EL (cell line): ENCODE results near the gene GOLGA8A.
"Not testable (repeated sequence)": the region's sequence is repeated elsewhere in the genome, so short reads cannot be mapped to it uniquely, and the experiment has no call there.

Experiments
- DNase-seq: peaks from one replicate; pipeline ENCODE4 v3.0.0-alpha.2; 2016

The GOLGA8A gene

DNA sequence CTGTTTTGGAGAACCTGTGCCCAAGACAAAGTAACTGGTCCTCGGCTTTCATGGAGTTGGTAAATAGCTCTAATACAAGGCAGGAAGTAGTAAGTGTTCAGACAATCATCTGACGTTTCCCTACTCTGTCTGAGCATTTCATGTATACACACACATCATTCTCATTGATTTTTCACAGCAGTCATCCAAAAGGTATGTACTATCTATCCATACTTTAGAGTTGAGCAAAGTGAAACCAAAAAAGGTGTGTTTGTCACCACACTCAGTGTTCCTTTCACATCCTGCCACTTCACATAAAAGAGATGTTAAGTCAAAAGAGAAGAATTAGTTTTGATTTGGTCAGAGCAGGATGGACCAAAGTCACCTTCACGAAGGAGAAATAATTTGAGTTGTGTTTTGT, 33.7 kb downstream of the GOLGA8A start:
- DNase-seq, result not testable (repeated sequence)

DNA sequence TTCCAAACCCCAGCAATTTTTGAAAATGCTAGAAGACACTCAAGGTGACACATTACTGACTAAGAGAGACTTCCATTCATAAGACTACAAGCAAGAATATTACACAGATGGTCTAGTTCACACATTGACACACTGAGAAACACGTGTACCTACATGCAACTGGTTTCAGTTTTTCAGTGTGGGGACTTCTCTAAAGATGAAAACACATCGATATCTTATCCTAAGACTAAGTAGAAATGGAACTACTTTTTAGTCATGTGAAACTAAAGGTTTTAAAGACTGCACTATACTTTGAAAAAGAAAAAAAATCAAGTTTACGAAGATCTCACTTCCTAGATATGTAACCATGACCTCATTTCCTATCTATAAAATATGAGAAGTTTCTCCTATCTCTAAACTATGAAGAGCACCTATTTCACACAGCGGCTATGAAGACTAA, 34.4 kb downstream of the GOLGA8A start:
- DNase-seq, result not testable (repeated sequence)

DNA sequence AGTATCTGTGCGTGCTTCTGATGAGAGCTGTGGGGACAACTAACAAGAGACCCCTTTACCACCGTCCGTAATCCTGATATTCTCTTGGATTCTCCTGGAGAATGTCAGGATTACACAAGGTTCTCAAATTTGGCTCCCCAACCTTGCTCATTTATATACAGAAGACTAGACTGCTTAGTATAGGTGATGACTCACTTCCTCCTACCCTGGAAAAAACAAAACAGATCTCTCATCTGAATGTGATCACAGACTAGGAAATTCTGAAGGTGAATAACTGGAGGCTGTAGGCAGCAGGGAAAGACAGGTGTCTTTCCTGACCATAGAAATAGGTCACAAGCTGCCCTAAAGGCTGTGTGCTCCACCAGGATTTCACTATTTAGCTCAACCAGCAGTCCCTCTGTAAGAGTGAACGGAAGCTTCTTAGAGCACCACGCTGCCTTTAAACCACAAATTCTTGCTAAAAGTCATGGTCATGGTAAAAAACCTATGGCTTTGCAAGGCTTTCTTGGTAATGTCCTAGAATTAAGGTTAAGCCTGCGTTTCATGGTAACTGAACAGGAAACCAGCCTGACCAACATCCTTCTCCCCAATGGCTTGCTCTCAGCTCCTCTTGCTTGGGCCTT, 39.9 kb downstream of the GOLGA8A start:
- DNase-seq, result not testable (repeated sequence)

DNA sequence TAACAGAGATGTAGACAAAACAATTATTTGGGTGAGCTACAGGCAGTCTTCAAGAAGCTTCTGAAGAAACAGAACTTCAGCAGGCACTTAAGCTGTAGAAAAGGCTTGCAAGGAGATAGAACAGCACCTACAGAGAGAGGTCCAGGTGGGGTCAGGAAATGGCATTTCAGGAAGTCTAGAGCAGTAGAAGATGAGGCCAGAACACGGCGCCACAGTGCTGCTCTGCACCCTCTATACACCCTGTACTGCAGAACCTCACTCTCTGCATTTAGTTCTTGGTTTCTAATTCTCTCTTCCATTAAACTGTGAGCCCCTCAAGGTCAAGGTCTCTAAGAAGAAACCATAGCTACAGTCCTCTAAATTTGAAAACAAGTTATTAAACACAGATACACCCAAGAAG, 44.6 kb downstream of the GOLGA8A start:
- not testable (repeated sequence) for DNase-seq

DNA sequence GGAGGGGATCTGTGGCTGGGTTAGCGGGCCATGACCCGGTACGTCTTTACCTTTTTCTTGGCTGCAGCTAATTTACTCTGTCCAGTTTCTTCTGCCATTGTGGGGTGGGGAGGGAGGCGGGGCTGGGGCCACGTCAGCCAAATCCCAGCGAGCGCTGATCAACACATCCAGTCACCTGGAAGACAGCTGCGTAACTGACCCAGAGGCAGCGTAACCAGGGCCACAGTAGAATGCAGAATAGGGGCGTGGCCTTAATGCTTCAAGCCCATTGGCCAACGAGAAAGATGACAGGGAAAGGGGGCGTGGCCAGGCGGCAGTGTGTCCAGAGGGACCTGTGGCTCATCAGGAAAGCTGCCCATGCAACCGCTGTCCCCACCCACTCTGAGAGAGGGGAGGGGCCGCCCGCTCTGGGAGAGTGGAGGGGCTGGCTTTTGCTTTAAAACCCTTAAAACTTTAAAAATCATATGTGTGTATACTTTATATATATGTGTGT, 48.0 kb downstream of the GOLGA8A start:
- DNase-seq, result not testable (repeated sequence)
